IPS DF 4.7 (cell line): ENCODE measurements around the gene AP1G2.
"Not testable (repeated sequence)": the region's sequence is repeated elsewhere in the genome, so short reads cannot be mapped to it uniquely, and the experiment has no call there.

Experiments
- DNase-seq: peaks from one replicate; pipeline ENCODE4 v3.0.0-alpha.2; 2013; ENCODE audit warnings: low spot score; ENCODE audit errors: extremely low read depth

The AP1G2 gene, protein sequence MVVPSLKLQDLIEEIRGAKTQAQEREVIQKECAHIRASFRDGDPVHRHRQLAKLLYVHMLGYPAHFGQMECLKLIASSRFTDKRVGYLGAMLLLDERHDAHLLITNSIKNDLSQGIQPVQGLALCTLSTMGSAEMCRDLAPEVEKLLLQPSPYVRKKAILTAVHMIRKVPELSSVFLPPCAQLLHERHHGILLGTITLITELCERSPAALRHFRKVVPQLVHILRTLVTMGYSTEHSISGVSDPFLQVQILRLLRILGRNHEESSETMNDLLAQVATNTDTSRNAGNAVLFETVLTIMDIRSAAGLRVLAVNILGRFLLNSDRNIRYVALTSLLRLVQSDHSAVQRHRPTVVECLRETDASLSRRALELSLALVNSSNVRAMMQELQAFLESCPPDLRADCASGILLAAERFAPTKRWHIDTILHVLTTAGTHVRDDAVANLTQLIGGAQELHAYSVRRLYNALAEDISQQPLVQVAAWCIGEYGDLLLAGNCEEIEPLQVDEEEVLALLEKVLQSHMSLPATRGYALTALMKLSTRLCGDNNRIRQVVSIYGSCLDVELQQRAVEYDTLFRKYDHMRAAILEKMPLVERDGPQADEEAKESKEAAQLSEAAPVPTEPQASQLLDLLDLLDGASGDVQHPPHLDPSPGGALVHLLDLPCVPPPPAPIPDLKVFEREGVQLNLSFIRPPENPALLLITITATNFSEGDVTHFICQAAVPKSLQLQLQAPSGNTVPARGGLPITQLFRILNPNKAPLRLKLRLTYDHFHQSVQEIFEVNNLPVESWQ

DNA sequence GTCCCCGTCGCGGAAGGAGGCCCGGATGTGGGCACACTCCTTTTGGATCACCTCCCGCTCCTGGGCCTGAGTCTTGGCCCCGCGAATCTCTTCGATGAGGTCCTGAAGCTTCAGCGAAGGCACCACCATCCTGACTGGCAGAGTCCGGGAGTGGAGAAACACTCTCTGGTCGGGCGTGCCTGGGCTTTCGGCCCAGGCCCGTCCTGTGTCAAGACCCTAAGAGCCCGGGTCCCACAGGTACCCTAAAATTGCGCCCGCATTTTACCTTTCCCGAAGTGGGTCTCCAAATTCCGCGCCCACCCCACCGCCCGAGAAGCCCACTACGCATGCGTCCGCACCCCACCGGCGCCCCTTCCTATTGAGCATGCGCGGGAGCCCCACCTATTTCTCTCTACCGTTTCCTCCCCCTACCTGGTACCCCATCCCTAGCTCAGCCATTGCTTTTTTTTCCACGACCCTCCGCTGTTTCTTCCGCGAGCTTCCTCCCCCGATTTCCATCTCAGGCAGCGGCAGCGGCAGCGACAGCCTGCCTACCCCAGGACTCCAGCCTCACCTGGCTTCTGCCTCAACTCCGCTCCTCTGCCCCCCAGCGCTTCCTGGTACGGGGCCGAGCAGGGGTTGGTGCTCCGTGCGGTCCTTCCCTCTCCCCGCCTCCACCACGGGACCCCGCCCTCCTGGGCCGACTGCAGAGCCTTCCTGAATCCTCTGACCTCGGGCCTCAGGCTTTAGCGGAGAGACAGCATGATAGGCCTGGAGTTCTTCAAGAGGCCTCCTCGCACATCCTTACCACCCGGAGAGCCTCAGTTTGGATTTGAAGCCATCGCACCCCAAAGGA is at the start of gene AP1G2:
TSS of gene AP1G2 (minus strand) at position 606 of the 835 bp plus-strand sequence. CDS start at position 129, 477 bp downstream.
- no peak for DNase-seq

DNA sequence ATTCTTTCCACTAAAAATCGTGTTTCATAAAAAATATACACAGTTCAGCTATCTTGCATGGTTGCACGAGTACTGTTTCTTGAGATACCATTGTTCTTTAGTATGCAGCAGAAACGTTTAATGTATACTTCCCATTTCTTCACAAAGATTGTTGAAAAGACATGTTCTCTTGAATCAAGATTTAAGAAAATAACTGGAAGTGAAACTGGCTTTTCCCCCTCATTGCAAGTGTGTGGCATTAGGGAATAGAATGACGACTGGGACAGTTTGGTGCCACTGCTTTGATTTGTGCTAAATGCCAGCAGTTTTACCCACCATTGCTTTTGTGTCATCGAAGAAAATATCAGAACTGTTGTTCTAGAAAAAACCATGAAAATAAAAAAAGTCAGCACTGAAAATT is 48.3 kb upstream of the AP1G2 start:
- DNase-seq, result no peak

DNA sequence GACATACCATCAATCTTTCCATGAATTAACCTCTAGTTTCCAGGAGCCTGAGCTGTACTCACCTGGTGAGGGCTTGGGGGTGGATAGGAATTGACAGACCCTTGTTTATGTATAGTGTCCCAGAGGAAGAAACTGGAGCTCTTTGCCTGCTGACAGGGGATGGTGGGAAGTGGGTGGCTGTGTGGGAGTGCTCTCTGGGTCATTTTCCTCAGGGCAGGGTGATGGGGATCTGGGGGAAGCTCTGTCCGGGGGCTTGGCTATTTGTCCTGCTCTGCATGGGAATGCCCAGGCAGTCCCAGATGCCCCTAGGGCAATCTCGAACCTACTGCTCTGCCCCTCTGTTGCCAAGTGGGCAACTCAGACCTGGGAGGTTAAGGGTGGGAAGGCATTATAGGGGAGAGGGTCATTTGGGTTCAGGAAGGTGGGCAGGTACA is 46.8 kb upstream of the AP1G2 start:
- no peak for DNase-seq

DNA sequence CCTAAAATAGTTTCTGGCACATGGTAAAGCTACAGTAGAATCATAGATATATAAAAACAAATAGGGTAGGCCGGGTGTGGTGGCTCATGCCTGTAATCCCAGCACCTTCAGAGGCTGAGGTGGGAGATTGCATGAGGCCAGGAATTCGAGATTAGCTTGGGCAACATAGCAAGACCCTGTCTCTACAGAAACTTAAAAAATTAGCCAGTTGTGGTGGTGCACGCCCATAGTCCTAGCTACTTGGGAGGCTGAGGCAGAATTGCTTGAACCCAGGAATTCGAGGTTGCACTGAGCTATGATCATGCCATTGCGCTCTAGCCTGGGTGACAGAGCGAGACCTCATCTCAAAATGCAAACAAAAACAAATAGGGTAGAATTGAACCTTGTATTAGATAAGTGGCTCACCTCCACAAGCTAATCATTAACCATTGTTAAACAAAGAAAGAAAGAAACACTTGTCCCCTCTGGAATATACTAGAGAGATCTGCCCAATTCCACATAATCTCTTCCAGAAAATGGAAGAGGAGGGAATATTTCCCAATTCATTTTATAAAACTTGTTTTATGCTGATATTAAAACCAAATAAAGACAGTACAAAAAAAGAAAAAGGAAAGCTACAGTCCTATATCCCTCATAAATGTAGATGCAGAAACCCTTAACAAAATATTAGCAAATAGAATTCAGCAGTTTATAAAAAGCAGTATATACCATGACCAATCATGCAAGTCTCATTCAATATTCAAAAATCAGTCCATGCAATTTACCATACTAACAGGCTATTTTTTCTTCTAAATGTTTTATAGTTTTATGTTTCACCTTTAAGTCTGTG is 45.9 kb upstream of the AP1G2 start:
- no peak for DNase-seq

DNA sequence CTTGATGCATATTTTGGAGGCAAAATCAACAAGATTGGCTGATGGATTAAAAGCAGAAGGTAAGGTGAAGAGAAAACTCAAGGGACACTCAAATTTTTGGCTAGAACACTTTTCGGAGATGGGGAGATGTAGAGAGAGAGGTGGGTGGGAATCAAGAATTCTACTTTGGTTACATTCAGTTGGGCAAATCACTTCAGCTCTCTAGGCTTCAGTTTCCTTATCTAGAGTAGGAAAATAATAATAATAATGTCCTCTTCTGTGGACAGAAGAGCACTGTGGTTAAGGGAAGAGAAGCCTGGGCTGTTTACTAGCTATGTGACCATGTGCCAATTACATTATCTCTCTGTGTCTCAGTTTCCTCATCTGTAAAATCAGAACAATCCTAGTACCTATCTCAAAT is 45.2 kb upstream of the AP1G2 start:
- DNase-seq, result no peak

DNA sequence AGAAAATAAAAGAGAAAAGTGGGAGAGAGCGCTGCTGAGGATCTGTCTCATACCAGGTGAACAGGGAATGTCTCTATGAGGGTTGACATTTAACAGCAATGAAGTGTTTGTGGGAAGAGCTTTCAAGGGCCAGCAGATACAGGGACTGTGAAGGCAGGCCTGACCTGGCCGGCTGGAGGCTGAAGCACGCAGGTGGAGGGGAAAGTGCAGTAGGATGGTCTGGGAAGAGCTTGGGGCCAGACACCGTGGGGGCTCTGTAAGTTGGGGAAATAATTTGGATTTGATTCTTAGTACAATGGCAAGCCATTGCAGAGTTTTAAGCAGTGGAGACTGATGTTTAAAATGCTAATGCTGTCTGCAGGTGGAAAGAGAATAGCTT is 44.8 kb upstream of the AP1G2 start:
- no peak for DNase-seq

DNA sequence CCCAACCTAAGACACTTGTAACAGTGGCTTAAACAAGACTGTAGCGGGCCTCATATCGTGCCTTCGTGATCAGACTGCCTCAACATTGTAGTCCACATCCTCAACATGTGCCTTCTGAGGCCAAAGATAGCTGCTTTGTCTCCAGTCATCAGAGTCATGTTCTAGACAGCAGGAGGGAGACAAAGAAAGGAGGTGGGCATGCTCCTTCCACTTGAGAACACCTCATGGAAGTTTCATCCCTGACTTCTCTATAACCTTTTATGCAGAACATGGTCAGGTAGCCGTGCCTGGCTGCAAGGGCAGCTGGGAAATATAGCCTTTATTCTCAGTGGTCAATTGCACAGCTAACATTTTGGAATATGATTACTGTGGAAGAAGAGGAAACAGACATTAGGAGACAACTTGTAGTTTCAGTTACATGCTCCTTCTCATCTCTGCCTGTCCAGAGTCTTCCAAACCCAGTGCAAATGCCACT is 43.3 kb upstream of the AP1G2 start:
- DNase-seq, result no peak

DNA sequence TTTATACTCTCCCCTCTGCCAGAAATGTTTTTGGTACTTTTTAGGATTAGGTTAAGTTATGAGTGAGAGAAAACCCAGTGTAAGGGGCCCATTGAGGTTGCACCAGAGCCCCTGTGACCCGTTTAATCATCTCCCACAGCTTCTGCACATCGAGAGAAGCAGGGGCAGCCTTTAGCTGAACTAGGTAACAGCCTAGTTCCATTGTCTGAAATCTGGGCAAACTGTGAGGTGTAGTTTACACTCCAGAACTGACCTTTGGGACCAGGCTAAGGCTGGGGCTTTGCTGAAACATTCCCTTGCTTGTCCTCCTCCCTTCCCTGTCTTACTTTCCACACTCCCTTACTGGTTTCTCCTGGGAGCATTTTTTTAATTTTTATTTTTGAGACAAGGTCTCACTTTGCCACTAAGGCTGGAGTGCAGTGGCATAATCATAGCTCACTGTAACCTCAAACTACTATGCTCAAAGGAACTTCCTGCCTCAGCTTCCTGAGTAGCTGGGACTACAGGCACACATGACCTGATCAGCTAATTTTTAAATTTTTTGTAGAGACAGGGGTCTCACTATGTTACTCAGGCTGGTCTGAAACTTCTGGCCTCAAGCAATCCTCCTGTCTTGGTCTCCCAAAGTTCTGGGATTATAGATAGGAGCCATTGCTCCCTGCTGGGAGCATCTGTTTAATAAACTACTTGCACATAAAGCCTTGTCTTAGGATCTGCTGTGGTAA is 42.7 kb upstream of the AP1G2 start:
- no peak for DNase-seq

DNA sequence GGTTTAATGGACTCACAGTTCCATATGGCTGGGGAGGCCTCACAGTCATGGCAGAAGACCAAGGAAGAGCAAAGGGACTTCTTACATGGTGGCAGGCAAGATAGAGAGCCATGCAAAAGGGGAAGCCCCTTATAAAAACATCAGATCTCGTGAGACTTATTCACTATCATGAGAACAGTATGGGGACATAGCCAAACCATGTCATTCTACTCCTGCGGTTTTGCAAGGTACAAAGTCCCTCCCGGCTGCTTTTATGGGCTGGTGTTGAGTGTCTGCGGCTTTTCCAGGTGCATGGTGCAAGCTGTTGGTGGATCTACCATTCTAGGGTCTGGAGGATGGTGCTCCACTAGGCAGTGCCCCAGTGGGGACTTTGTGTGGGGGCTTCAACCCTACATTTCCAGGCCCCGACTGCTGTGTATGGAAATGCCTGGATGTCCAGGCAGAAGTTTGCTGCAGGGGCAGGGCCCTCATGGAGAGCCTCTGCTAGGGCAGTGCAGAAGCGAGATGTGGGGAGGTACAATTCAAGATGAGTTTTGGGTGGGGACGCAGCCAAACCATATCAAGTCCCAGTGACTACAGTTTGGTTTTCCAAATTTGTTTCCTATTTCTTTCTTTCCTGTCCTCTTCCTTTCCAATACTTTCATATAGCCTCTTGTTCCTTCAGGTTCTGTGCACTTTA is 42.0 kb upstream of the AP1G2 start:
- DNase-seq, result not testable (repeated sequence)

DNA sequence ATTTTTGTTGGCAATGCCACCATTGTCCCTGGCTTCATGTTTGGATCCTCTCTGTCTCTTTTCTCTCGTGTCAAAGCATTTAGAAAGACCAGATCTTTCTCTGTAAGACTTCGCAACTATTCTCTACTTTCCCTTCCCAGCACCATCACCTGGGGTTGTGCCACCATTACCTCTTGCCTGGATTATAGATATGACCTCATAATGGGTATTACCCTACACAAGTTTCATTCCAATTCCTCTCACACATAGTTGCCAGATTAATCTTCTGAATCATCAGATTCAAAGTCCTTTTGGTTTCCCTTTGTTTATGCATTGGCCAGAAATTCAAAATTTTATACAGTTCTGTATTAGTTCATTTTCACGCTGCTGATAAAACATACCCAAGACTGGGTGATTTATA is 41.4 kb upstream of the AP1G2 start:
- DNase-seq, result no peak

DNA sequence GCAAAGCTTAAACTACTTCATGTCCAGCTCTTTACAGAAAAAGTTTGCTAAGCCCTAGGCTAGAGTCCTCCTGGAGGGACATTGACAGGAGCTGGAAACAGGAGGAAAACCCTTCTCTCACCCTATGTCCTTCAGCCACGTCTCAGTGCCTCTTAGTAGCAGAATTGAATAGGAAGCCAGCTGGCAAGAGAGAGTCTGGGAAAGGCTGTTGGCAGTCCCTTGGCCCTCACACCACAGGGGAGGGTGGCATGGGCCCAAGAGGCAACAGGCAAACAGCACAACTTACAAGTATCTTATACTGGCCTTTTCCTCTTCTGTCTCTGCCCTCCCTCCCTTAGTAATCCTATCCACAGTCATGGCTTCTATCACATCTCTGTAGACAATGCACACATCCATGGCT is 40.9 kb upstream of the AP1G2 start:
- DNase-seq, result no peak

DNA sequence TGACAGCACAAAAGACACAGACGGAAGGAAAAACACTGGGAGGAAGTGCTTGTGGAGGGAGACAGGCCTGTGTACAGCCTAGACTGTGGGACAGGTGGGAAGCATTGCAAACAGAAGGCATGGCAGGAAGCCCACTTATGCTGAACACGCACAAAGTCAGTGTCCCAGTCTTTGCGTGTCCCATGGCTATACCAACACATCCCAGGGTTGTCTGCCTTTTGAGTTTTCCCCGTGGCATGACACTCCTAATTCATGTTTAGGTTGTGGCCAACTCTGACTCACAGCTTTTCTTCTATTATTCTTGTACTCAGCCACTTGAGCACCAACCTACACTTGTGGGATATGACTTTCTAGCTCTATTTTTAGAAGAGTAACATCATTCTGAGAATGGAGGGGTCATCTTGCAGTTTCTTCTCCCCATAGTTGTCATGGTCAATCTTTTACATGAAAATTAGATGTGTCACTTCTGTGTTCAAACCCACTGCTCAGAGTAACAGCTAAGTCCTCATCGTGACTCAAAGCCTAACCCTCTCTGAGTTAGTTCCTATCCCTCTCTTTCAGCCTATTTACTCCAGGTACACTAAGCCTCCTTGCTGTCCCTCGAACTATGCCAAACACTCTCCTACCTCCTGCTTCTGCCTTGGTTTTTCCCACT is 38.5 kb upstream of the AP1G2 start:
- DNase-seq, result no peak

DNA sequence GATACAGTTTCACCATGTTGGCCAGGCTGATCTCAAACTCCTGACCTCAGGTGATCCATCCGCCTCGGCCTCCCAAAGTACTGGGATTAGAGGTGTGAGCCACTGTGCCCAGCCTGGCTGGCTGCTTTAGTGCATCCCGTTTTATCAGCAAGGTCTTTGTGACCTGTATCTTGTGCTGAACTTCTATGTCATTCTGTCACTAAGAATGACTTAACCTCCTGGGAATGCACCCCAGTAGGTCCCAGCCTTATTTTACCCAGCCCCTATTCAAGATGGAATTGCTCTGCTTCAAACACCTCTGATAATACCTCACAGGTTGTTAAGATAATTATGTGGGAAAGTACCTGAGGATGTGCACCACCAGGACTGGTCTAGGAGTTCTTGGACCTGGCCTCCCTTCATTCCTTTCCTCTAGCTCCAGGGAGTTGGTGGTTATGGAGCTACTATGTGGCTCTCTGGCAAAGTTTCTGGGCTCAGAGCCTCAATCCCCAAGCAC is 37.1 kb upstream of the AP1G2 start:
- DNase-seq, result no peak

DNA sequence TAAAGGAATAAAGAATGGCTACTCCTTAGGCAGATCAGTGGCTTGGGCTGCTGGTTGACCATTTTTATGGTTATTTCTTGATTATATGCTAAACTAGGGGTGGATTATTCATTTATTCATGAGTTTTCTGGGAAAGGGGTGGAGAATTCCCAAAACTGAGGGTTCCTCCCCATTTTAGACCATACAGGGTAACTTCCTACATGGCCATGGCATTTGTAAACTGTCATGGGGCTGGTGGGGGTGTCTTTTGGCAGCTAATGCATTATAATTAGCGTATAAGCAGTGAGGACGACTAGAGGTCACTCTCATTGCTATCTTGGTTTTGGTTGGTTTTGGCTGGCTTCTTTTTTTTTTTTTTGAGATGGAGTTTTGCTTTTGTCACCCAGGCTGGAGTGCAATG is 36.6 kb upstream of the AP1G2 start:
- no peak for DNase-seq

DNA sequence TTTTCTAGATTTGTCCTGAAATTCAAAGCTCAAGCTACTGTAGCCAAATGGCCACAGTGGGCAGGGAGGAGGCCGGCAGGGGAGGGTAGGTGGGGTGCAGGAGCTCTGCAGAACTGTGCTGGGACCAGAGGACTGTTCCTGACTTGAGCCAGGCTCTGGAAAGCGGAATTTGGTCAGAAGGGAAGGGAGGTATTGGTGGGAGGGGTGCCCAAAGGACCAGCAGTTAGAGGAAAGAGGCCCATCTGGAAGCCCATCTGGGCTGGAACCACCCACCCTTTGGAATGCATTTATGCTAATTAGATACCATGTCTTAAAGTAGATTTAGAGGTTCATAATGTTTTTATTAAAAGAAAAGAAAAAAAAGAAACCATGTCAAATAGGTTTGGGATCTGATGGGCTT is 35.5 kb upstream of the AP1G2 start:
- DNase-seq, result no peak

DNA sequence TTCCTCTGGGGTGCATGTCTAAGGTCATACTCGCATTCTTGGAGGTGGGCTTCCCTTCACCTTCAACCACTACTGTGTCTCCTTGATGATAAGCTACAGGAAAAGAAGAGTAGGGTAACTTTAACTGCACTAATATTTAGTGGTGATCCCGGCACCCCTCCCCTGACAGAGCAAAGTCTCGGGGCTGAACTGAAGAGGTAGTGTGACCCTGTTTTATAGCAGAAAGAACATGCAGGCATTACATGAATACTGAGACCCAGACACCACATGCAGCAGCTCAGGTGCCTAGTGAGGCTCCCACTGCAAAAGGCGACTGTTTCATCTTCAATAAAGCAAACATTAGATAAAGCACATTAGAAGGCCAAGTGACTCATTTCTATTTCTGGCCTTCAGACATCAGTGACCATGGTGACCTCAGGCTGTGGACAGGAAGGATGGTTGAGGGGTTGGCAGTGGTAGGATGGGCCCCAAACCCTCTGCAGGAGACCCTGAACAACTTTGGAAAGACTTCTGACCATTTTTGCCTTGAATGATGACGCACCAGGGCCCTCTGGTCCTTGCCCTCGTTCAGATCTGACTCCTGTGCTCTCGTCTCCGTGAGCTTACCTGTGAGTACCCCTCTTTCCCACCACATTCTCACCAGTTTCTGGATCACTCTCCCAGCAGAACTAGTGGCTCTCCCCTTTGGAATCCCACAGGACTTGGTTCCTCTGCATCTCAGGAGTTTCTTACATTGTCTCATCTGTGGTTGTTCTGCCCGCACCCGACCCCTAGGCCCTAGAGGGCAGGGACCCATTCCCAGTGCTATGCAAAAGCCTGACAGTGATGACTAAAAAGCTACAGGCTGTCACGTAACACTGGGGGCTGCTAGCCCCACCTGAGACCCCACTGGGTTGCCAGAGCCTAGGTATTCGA is 34.8 kb upstream of the AP1G2 start:
- DNase-seq, result no peak

DNA sequence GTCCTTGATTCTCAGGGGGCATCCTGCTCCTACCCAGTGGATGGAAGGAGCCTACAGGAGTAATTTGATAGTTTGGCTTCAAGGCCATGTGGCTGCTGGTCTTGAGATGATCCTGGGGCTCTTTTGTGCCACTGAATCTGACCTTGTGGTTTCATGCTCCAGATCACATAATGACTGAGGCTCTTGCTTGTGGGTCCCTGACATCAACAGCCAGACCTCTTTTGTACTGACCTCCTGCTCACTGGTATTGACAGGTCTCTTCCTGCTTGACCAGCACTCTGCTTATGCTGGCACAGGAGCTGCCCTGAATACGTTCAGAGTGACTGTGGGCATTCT is 34.2 kb upstream of the AP1G2 start:
- DNase-seq, result no peak

DNA sequence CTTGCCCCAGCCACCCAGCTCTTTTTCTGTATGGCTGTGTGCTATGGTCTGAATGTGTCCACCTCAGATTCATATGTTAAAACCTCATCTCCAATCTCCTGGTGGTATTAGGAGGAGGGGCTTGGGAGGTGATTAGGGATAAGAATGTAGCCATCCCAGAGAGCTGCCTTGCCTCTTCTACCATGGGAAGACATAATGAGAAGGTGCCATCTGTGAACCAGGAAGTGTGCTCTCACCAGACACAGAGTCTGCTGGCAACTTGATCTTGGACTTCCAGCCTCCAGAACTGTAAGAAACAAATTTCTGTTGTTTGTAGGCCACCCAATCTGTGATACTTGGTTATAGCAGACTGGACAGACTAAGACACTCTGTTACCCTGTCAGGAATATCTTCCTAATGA is 33.8 kb upstream of the AP1G2 start:
- DNase-seq, result no peak
